ENCODE data around the gene DCP1A. TPM values are rescaled to one million over a fixed set of nuclear protein-coding genes. Genes with fewer than 3 reads are reported as not detected.

The DCP1A gene
- total and polyA plus RNA-seq, 2 of the 13 experiments (the other 11 are each of a cell fraction or from before 2014, with no cell fraction given): 14.2 to 41.2 TPM

- TF ChIP-seq SNAPC2 (CRISPR knock-in tag; IDR thresholded peaks at IDR 0.05): peak; percentile 90
- TF ChIP-seq ZNF740 (CRISPR knock-in tag; IDR thresholded peaks at IDR 0.05): peak; percentile 99
- TF ChIP-seq SNAPC4 (CRISPR knock-in tag; IDR thresholded peaks at IDR 0.05): peak; percentile 96
- TF ChIP-seq ZNF709 (CRISPR knock-in tag; IDR thresholded peaks at IDR 0.05): peak; percentile 97
- TF ChIP-seq ZNF776 (CRISPR knock-in tag; IDR thresholded peaks at IDR 0.05): peak; percentile 98
- peak; percentile 98; the same call in 1 of the 2 replicates for TF ChIP-seq BRCA1 (CRISPR knock-in tag; IDR thresholded peaks at IDR 0.05)
- peak; percentile 87 for TF ChIP-seq MYPOP (CRISPR knock-in tag; IDR thresholded peaks at IDR 0.05)
- peak; percentile 99 for TF ChIP-seq MIER3 (CRISPR knock-in tag; IDR thresholded peaks at IDR 0.05; ENCODE audit: borderline replicate concordance)
- peak; percentile 95 for TF ChIP-seq ZNF407 (CRISPR knock-in tag; IDR thresholded peaks at IDR 0.05; ENCODE audit: not compliant biosample characterization)
- peak; percentile 87 for TF ChIP-seq ZNF768 (CRISPR knock-in tag; IDR thresholded peaks at IDR 0.05)
- peak; percentile 91 for TF ChIP-seq ZNF546 (CRISPR knock-in tag; conservative IDR thresholded peaks at IDR 0.05)
- peak; percentile 91 for TF ChIP-seq CREM (IDR thresholded peaks at IDR 0.05)
- TF ChIP-seq CREM (CRISPR knock-in tag; IDR thresholded peaks at IDR 0.05): peak; percentile 71
- TF ChIP-seq NBN (conservative IDR thresholded peaks at IDR 0.05): no peak
- peak; percentile 88; the same call in 2 of the 3 replicates for TF ChIP-seq MXI1 (IDR thresholded peaks at IDR 0.05; ENCODE audit: borderline replicate concordance, low read depth, low read length)
Observed at GRCh38 chr3:53347261-53348064, at the start of gene DCP1A (continued).
